ENCODE data around the gene SLAMF8. TPM values are rescaled to one million over a fixed set of nuclear protein-coding genes. Genes with fewer than 3 reads are reported as not detected.

SLAMF8 gene
- total RNA-seq, 1 donor from 2014 or later: 7.3 TPM

- no peak for DNase-seq (ENCODE audit: low spot score)
Measured at GRCh38 chr1:159869173-159869572, 42.5 kb downstream of the SLAMF8 start.

GRCh38 chr1:159869607-159870006, 42.9 kb downstream of the SLAMF8 start:
- DNase-seq (ENCODE audit: low spot score): no peak

- no peak for DNase-seq (ENCODE audit: low spot score)
Measured at GRCh38 chr1:159870704-159871103, 44.0 kb downstream of the SLAMF8 start.

- no peak for DNase-seq (ENCODE audit: low spot score)
Measured at GRCh38 chr1:159872891-159873290, 46.2 kb downstream of the SLAMF8 start.

- DNase-seq (ENCODE audit: low spot score): no peak
Measured at GRCh38 chr1:159873530-159874143, 47.0 kb downstream of the SLAMF8 start.

- no peak for DNase-seq (ENCODE audit: low spot score)
Measured at GRCh38 chr1:159877695-159878444, 51.2 kb downstream of the SLAMF8 start.

GRCh38 chr1:159879136-159879535, 52.5 kb downstream of the SLAMF8 start:
- no peak for DNase-seq (ENCODE audit: low spot score)

- DNase-seq (ENCODE audit: low spot score): no peak
Measured at GRCh38 chr1:159879977-159880376, 53.3 kb downstream of the SLAMF8 start.

- DNase-seq (ENCODE audit: low spot score): no peak
Measured at GRCh38 chr1:159880430-159880829, 53.8 kb downstream of the SLAMF8 start.

GRCh38 chr1:159881622-159882526, 55.2 kb downstream of the SLAMF8 start:
- peak; percentile 96 for DNase-seq (ENCODE audit: low spot score)

- no peak for DNase-seq (ENCODE audit: low spot score)
Measured at GRCh38 chr1:159882527-159882862, 55.8 kb downstream of the SLAMF8 start.

- no peak for DNase-seq (ENCODE audit: low spot score)
Measured at GRCh38 chr1:159883134-159883533, 56.5 kb downstream of the SLAMF8 start.

GRCh38 chr1:159884296-159884695, 57.6 kb downstream of the SLAMF8 start:
- DNase-seq (ENCODE audit: low spot score): no peak

Other genes starting within 250 kb of the SLAMF8 start
- 54.7 TPM for gene APCS, start 239.0 kb upstream of the SLAMF8 start, total RNA-seq
- 46.3 TPM for gene CRP, start 112.3 kb upstream of the SLAMF8 start, total RNA-seq
- 44.0 TPM for gene DUSP23, start 45.9 kb upstream of the SLAMF8 start, total RNA-seq
- 0.81 TPM for gene FCRL6, start 24.5 kb upstream of the SLAMF8 start, total RNA-seq
- not detected for gene VSIG8, start 35.8 kb downstream of the SLAMF8 start, total RNA-seq
- 0.37 TPM for gene CFAP45, start 73.3 kb downstream of the SLAMF8 start, total RNA-seq
- 205 TPM for gene TAGLN2, start 98.6 kb downstream of the SLAMF8 start, total RNA-seq
- 12.4 TPM for gene IGSF9, start 118.7 kb downstream of the SLAMF8 start, total RNA-seq
- gene SLAMF9, start 127.4 kb downstream of the SLAMF8 start, total RNA-seq: not detected
- 7.9 TPM for gene PIGM, start 205.1 kb downstream of the SLAMF8 start, total RNA-seq
- gene KCNJ10, start 243.3 kb downstream of the SLAMF8 start, total RNA-seq: not detected